ENCODE measurements around the gene CR1L.
"Not testable (repeated sequence)": the region's sequence is repeated elsewhere in the genome, so short reads cannot be mapped to it uniquely, and the experiment has no call there.

DNA sequence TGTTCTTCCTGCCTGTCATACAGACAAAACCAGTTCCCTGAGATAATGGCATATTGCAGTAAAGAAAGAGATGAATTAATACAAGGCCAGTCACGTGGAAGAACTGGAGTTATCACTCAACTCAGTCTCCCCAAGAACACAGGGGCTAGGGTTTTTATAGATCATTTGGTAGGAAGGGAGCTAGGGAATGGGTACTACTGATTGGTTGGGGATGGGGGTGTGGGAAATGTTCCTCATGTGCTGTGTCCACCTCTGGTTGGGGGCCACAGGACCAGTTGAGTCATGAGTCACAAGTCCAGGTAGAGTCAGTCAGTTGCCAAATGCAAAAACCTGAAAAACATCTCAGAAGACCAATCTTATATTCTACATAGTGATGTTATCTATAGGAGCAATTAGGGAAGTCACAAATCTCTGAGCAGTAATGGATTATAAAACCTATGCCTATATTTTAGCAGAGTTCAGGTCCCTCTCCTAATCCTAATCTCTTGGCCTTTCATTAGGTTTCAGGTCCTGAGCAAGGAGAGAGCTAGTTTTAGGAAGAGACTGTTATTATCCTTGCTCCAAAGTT is 19.3 kb upstream of the CR1L start:
- TF ChIP-seq, protein P1, sequence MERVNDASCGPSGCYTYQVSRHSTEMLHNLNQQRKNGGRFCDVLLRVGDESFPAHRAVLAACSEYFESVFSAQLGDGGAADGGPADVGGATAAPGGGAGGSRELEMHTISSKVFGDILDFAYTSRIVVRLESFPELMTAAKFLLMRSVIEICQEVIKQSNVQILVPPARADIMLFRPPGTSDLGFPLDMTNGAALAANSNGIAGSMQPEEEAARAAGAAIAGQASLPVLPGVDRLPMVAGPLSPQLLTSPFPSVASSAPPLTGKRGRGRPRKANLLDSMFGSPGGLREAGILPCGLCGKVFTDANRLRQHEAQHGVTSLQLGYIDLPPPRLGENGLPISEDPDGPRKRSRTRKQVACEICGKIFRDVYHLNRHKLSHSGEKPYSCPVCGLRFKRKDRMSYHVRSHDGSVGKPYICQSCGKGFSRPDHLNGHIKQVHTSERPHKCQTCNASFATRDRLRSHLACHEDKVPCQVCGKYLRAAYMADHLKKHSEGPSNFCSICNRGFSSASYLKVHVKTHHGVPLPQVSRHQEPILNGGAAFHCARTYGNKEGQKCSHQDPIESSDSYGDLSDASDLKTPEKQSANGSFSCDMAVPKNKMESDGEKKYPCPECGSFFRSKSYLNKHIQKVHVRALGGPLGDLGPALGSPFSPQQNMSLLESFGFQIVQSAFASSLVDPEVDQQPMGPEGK (CRISPR knock-in tag; IDR thresholded peaks at IDR 0.05; ENCODE audit: borderline replicate concordance): not testable (repeated sequence)
- not testable (repeated sequence) for TF ChIP-seq TOX (CRISPR knock-in tag; IDR thresholded peaks at IDR 0.05; ENCODE audit: borderline replicate concordance); RARB (CRISPR knock-in tag; IDR thresholded peaks at IDR 0.05); OSR1 (CRISPR knock-in tag; IDR thresholded peaks at IDR 0.05); ZFP30 (CRISPR knock-in tag; IDR thresholded peaks at IDR 0.05); ARNTL (CRISPR knock-in tag; IDR thresholded peaks at IDR 0.05; ENCODE audit: borderline replicate concordance, low read depth); SNAI2 (CRISPR knock-in tag; IDR thresholded peaks at IDR 0.05); ZFP3 (CRISPR knock-in tag; IDR thresholded peaks at IDR 0.05)
- TF ChIP-seq, protein P2, sequence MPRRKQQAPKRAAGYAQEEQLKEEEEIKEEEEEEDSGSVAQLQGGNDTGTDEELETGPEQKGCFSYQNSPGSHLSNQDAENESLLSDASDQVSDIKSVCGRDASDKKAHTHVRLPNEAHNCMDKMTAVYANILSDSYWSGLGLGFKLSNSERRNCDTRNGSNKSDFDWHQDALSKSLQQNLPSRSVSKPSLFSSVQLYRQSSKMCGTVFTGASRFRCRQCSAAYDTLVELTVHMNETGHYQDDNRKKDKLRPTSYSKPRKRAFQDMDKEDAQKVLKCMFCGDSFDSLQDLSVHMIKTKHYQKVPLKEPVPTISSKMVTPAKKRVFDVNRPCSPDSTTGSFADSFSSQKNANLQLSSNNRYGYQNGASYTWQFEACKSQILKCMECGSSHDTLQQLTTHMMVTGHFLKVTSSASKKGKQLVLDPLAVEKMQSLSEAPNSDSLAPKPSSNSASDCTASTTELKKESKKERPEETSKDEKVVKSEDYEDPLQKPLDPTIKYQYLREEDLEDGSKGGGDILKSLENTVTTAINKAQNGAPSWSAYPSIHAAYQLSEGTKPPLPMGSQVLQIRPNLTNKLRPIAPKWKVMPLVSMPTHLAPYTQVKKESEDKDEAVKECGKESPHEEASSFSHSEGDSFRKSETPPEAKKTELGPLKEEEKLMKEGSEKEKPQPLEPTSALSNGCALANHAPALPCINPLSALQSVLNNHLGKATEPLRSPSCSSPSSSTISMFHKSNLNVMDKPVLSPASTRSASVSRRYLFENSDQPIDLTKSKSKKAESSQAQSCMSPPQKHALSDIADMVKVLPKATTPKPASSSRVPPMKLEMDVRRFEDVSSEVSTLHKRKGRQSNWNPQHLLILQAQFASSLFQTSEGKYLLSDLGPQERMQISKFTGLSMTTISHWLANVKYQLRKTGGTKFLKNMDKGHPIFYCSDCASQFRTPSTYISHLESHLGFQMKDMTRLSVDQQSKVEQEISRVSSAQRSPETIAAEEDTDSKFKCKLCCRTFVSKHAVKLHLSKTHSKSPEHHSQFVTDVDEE (CRISPR knock-in tag; IDR thresholded peaks at IDR 0.05): not testable (repeated sequence)

Measured in SK-N-SH treated with all-trans-retinoic acid at 6 μM for 48 hours (cell line).